NCI-H1105 (cell line): ENCODE results near the gene A1CF.

ENCODE experiments used
- DNase-seq: peaks from one replicate; lab custom pipeline; 2025; lab: John Stamatoyannopoulos, UW

Gene A1CF

GRCh38 chr10:50862719-50863118 lies 22.7 kb downstream of the A1CF start:
- no peak for DNase-seq

- no peak for DNase-seq
Observed at GRCh38 chr10:50861370-50861769, 24.1 kb downstream of the A1CF start.

DNA sequence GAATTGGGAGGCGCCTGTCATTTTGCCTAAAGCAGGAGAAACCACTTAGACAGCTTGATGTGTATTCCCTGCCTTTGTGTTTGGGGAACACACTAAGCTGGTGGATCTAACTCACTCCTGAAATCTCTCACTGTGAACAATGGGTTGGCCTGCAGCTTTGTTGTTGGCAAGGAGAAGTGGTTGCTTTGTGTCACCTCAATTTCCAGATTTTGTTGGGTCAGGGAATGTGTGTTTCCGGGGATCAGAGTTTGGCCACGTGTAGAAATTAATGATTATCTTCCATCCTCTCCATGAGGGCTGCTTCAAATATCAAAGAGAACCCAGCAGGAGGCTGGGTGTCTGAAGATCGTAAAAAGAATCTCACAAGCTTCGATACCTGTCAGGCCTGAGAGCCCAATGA lies 27.8 kb downstream of the A1CF start:
- no peak for DNase-seq

GRCh38 chr10:50855461-50855860 lies 30.0 kb downstream of the A1CF start:
- DNase-seq = no peak

DNA sequence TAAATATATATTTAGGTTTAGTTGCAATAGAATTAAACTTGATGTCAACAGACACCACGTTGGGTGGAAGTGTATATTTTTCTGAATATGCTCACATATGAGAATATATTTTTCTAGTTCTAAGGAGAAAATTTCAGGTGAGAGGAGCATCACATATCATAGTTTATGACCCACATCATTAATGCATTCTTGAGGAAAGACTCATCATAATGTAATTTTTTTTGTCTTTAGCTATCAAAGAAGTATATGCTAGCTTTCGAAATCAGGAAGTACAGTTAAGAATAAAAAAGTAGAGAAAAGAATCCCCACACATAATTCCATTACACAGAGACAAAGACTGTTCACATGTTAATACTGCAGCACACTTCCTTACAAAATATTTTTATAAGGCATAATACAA lies 30.4 kb downstream of the A1CF start:
- DNase-seq = no peak

GRCh38 chr10:50853557-50853956 lies 31.9 kb downstream of the A1CF start:
- no peak for DNase-seq

- no peak for DNase-seq
Observed at GRCh38 chr10:50851884-50852671, 33.3 kb downstream of the A1CF start.

DNA sequence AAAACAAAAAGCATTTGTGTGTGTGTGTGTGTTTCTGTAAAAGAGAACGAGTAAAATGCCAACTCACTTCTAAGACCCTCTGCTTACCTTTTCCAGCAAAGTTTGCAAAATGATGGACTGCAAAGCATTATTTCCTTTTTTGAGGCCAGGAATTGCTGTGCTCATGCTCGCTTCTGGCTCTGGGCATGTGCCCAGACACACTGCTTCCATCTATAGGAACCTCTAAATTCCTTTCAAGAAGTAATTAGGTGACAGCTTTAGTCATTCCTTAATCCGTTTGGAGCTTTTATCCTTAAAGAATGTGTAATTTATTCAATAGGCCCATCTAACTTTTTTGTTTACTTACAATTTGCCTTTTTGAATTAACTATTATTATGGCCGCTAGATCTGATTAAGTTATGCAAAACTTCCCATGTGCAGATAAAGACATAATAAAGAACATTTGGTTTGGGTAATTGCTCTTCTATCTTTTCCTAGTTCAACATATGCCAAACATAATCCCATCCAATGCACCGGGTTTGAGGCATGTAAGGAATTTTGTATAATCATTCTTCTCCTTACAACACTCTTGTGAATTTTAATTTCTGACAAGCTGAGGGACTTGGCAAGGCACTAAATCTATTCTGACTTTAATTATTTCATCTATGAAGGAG lies 34.7 kb downstream of the A1CF start:
- no peak for DNase-seq

- no peak for DNase-seq
Observed at GRCh38 chr10:50846753-50847152, 38.7 kb downstream of the A1CF start.

GRCh38 chr10:50837095-50837494 lies 48.3 kb downstream of the A1CF start:
- no peak for DNase-seq

DNA sequence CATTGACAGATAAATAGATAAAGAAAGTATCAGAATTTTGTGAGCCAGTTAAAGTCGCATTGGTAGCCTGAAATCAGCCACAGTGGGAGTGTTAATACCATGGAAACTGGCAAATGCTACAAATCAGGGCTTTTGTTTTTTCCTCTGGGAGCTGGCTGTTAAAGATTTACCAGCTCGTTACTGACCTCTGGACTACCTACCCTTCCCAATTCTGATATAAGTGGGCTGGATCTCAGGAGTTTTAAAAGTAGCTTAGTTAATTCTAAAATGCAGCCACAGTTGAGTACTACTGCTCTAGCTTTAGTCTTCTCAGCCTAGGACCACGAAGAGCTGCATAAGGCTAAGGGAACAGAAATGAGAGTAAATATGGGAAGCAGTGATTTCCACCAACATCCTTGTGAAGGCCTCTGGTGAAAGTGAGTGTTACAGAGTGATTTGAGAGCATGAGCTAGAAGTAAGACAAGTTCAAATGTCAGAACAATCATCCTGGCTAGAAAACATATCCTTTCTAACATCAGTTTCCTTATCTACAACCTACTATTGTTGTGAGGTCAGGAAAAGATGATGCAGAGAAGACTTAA lies 53.2 kb downstream of the A1CF start:
- no peak for DNase-seq

DNA sequence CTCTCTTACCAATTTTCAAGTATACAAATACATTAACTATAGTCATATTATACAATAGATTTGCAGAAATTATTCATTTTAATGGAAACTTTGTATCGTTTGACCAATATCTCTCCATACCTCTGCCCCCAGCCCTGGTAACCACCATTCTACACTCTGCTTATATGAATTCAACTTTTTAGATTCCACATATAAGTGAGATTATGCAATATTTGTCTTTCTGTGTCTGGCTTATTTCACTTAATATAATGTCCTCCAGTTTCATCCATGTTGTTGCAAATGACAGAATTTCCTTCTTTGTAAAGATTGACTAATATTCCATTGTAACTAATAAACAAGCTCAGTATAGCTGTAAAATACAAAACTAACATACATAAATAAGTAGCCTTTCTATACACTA lies 55.4 kb downstream of the A1CF start:
- DNase-seq = no peak

DNA sequence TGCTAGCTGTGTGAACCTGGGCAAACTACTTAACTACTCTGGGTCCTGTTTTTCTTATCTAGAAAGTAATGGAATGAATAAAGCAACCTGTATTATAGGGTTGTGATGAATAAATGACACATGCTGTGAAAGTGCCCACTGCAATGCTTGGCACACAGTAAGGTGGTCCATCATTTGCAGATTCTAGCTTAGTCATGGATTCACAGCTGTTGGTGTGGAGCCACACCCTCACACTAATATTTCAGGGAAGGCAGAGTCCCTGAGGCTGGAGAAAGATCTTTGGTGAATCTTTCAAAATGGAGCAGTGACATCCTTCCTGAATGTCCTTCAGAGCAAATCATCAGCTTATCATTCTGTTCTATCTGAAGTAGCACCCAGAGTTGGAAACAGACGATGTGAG lies 60.6 kb downstream of the A1CF start:
- no peak for DNase-seq

- no peak for DNase-seq
Observed at GRCh38 chr10:50823789-50824188, 61.6 kb downstream of the A1CF start.

- no peak for DNase-seq
Observed at GRCh38 chr10:50809596-50809995, 75.8 kb downstream of the A1CF start.

- no peak for DNase-seq
Observed at GRCh38 chr10:50807851-50808776, 77.3 kb downstream of the A1CF start.

DNA sequence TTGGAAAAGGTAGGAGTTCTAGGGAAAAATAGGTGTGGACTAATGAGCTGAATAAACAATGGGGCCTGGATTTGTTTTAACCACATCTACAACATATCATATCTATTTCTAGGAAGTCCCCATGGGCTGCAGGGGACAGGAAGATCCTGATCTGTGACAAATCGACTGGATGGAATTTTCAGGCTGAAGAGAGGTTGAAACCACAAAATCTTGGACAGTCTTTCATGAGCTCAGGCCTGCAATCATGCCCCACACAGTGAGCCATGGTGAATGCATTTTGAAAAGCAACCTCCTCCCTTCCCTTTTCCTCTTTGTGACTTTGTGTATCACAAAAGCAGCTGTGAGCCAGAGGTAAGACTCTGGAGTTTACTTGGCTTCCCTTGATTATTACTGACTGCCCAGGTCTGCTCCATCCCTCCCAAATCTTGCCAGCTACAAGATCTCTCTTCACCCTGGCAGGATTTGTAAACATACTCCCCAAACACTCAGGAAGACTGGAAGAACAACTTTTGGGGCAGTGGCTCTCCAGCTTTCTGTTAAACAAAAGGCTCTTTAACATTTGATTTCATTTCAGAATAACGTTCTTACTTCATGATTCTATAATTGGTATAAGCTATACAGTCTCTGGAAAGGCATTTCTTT lies 79.3 kb downstream of the A1CF start:
- DNase-seq = no peak

DNA sequence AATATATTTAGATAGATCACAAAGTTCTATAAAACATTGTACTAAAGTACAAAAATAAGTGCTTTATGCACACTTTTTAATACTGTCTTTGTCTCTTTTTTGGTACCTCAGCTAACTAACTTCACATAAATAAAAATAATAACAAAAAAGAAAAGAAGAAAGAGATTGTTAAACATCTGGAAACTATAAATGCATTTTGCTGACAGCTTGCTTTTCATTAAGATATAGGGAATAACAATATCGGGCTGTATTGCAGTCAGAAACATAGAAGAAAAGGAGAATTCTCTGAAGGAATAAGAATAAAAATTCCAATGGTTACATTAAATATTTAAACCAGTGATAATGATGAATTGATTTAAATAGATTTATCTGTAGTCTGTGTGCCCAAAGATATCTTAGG lies 85.8 kb downstream of the A1CF start:
- no peak for DNase-seq

DNA sequence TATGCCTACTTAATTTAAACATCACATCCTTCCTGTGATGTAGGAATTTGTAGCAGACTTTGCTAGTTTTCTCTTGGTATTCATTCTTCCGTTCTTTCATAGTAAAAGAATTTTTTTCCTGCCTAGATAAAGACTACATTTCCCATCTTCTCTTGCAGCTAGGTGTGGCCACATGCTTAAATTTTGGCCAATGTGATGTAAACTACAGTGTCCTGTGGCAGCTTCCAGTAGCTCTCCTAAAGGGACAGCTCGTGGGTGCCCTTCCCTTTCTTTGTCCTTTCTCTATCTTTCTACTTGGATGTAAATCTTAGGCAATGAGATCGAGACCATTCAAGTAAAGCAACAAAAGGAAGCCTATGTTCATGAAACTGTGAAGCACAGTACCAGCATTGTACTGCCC lies 87.1 kb downstream of the A1CF start:
- DNase-seq = no peak

DNA sequence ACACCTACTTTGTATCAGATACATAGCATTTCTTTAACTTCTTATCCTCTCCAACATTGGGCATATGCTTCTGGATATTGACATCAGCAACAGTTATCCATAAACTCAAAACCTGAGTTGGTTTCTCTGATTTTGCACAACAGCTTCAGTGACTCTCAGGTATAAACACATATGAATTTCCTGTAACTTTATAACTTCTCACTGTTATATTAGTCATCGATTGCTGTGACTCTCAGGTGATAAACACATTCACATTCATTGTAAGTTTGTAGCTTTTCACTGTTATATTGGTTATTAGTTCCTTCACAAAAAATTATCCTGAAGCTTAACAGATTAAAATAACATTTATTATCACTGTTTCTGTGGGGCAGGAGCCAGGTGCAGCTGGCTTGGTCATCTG lies 88.7 kb downstream of the A1CF start:
- no peak for DNase-seq

- no peak for DNase-seq
Observed at GRCh38 chr10:50794490-50794889, 90.9 kb downstream of the A1CF start.
